ENCODE data around the gene PIK3R5. TPM values are rescaled to one million over a fixed set of nuclear protein-coding genes. Genes with fewer than 3 reads are reported as not detected.
"Not testable (repeated sequence)": the region's sequence is repeated elsewhere in the genome, so short reads cannot be mapped to it uniquely, and the experiment has no call there.

Gene PIK3R5
- total RNA-seq, 2 experiments from 2014 or later: 153 to 159 TPM

GRCh38 chr17:8856869-8857575 is 108.5 kb downstream of the PIK3R5 start:
- intact Hi-C loops (cut with DNase I, micrococcal nuclease): no loop called here
- H3K27ac ChIP-seq (ENCODE audit: low read depth in 1 of 2, low read length in 2 of 2): no peak overlapping the region
- Mint-ChIP-seq H3K36me3 (ENCODE audit: low read depth) (no peaks in the 10 kb centered on the region), H3K27me3 (no peaks in the 10 kb centered on the region), H3K4me1 (ENCODE audit: low read depth) (peaks cover 35% of the 10 kb centered on the region), H3K27ac (no peak overlapping the region), H3K4me3 (no peak overlapping the region), H3K9me3 (no peaks in the 10 kb centered on the region)
- no peak overlapping the region for H3K4me3 ChIP-seq (ENCODE audit: low read length)
- no peaks in the 10 kb centered on the region for H3K27me3 ChIP-seq (ENCODE audit: control insufficient read depth in 1 of 2, insufficient read depth in 2 of 2, low read length in 2 of 2)
- CTCF ChIA-PET: interaction anchor here (1.1 kb wide), 1 partner anchor 71 kb away, joined by 6 read pairs; no protein-coding TSS in a partner anchor
- ATAC-seq (ENCODE audit: poor library complexity) (no peak), DNase-seq (no peak)
- POLR2A ChIA-PET: no interaction called here
- no peaks in the 10 kb centered on the region for H3K36me3 ChIP-seq (ENCODE audit: insufficient read depth, low read length)
- H3K9me3 ChIP-seq (ENCODE audit: control insufficient read depth in 1 of 2, insufficient read depth in 1 of 2, low read length in 2 of 2): no peaks in the 10 kb centered on the region
- peaks cover 26% of the 10 kb centered on the region for H3K4me1 ChIP-seq (ENCODE audit: insufficient read depth, low read length)
- TF ChIP-seq CTCF (IDR thresholded peaks at IDR 0.05): no peak

GRCh38 chr17:8856205-8856603 is 109.3 kb downstream of the PIK3R5 start:
- H3K27me3 Mint-ChIP-seq; H3K27me3 ChIP-seq (ENCODE audit: control insufficient read depth in 1 of 2, insufficient read depth in 2 of 2, low read length in 2 of 2); H3K4me3 ChIP-seq (ENCODE audit: low read length); POLR2A ChIA-PET; H3K9me3 Mint-ChIP-seq; CTCF ChIA-PET; DNase-seq; H3K4me3 Mint-ChIP-seq; H3K9me3 ChIP-seq (ENCODE audit: control insufficient read depth in 1 of 2, insufficient read depth in 1 of 2, low read length in 2 of 2); ATAC-seq (ENCODE audit: poor library complexity); H3K27ac Mint-ChIP-seq; H3K36me3 ChIP-seq (ENCODE audit: insufficient read depth, low read length); H3K27ac ChIP-seq (ENCODE audit: low read depth in 1 of 2, low read length in 2 of 2); H3K36me3 Mint-ChIP-seq (ENCODE audit: low read depth); intact Hi-C loops (cut with DNase I, micrococcal nuclease): not testable (repeated sequence)
- peaks cover 27% of the 10 kb centered on the region for H3K4me1 Mint-ChIP-seq (ENCODE audit: low read depth)
- H3K4me1 ChIP-seq (ENCODE audit: insufficient read depth, low read length): peaks cover 22% of the 10 kb centered on the region

GRCh38 chr17:8855477-8856204 is 109.9 kb downstream of the PIK3R5 start:
- peaks cover 19% of the 10 kb centered on the region for H3K4me1 ChIP-seq (ENCODE audit: insufficient read depth, low read length)
- Mint-ChIP-seq H3K4me1 (ENCODE audit: low read depth) (peaks cover 27% of the 10 kb centered on the region), H3K36me3 (ENCODE audit: low read depth) (no peaks in the 10 kb centered on the region), H3K27me3 (no peaks in the 10 kb centered on the region), H3K4me3 (no peak overlapping the region), H3K9me3 (no peaks in the 10 kb centered on the region), H3K27ac (no peak overlapping the region)
- TF ChIP-seq CTCF (IDR thresholded peaks at IDR 0.05): no peak
- no peak overlapping the region for H3K27ac ChIP-seq (ENCODE audit: low read depth in 1 of 2, low read length in 2 of 2)
- ChIA-PET CTCF (no interaction called here), POLR2A (no interaction called here)
- no peaks in the 10 kb centered on the region for H3K27me3 ChIP-seq (ENCODE audit: control insufficient read depth in 1 of 2, insufficient read depth in 2 of 2, low read length in 2 of 2)
- no peaks in the 10 kb centered on the region for H3K36me3 ChIP-seq (ENCODE audit: insufficient read depth, low read length)
- ATAC-seq (ENCODE audit: poor library complexity) (no peak), DNase-seq (no peak)
- H3K4me3 ChIP-seq (ENCODE audit: low read length): no peak overlapping the region
- H3K9me3 ChIP-seq (ENCODE audit: control insufficient read depth in 1 of 2, insufficient read depth in 1 of 2, low read length in 2 of 2): no peaks in the 10 kb centered on the region
- intact Hi-C loops (cut with DNase I, micrococcal nuclease): no loop called here

All from CD4-positive, alpha-beta T cell (primary cell).